Stimulated activated CD8-positive, alpha-beta memory T cell treated with anti-CD3 and anti-CD28 coated beads, Interleukin-4, amount 100 ng/mL, for 48 hours (primary cell): ENCODE data around the gene DPEP2NB.
"Not testable (repeated sequence)": the region's sequence is repeated elsewhere in the genome, so short reads cannot be mapped to it uniquely, and the experiment has no call there.

Experiments used
- DNase-seq: peaks from one replicate; pipeline ENCODE4 v3.0.0-alpha.2; 2020

The DPEP2NB gene

GRCh38 chr16:67979955-67980678 lies 35.6 kb downstream of the DPEP2NB start, which contains the start of gene DPEP3:
Gene DPEP3, minus strand, starts transcription at chr16:67980499. Its CDS starts 119 bp downstream, at chr16:67980380.
- DNase-seq, result no peak

GRCh38 chr16:67977469-67978227 lies 38.1 kb downstream of the DPEP2NB start:
- DNase-seq, result no peak

GRCh38 chr16:67977005-67977404 lies 38.7 kb downstream of the DPEP2NB start:
- DNase-seq, result no peak

- DNase-seq, result no peak
Observed at GRCh38 chr16:67976205-67976604, 39.5 kb downstream of the DPEP2NB start.

- DNase-seq, result no peak
Observed at GRCh38 chr16:67975321-67976105, 40.2 kb downstream of the DPEP2NB start.

GRCh38 chr16:67972285-67972684 lies 43.4 kb downstream of the DPEP2NB start:
- not testable (repeated sequence) for DNase-seq

DNA sequence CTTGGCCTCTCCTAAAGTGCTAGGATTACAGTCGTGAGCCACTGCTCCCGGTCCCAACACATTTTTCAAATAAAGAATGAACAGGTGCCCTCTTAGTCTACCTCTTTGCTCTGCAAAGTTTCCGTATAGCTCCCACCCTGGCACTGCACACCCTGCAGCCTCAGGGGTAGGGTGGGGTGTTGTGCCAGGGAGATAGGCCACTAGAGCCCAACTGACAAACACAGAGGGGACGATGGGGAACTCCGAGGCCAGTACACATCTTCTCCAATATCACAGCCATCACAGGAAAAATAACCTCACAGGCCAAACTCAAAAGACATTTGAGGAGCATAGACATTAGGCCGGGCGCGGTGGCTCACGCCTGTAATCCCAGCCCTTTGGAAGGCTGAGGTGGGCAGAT lies 44.6 kb downstream of the DPEP2NB start:
- no peak for DNase-seq

DNA sequence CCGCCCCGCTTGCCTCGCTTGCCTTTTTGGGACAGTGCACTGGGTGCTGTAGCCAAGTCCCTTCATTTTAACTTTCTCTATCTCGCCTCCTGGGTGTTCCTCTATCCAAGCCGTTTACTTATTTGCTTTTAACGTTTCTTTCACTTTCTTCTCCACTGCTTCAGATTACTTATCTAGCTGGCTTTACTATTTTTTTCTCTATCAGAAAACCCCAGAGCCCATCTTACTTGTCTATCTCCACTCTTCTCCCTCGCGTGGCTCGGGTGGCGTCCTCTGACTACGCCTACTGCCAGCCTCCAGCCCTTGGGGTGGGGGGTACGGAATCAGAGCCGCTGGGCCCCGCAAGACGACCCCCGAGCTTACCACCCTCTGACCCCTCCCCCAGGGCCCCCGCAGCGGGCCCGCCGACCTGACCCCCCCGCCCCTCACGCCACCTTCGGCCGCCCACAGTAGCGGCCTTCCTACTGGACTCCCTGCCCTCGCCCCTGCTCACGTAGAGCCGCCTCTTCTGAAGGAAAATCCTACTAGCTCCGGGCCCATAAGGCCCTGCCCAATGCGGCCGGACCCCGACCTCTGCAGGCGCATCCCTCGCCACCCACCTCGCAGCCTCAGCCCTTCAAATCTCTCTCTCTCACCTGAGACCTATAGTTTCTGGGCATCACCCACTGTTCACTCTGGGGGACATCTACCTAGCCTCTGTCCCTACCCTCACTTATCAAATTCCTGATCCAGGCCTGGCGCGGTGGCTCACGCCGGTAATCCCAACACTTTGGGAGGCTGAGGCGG lies 46.3 kb downstream of the DPEP2NB start:
- DNase-seq, result no peak

GRCh38 chr16:67968400-67969253 lies 47.1 kb downstream of the DPEP2NB start, which contains the start of gene SLC12A4:
Gene SLC12A4, minus strand, starts transcription at chr16:67968637. Its CDS starts 84 bp downstream, at chr16:67968553.
- peak; percentile 94 for DNase-seq

GRCh38 chr16:67967958-67968399 lies 47.7 kb downstream of the DPEP2NB start:
- DNase-seq, result peak; percentile 57

GRCh38 chr16:67967183-67967957 lies 48.3 kb downstream of the DPEP2NB start:
- DNase-seq, result peak; percentile 51

DNA sequence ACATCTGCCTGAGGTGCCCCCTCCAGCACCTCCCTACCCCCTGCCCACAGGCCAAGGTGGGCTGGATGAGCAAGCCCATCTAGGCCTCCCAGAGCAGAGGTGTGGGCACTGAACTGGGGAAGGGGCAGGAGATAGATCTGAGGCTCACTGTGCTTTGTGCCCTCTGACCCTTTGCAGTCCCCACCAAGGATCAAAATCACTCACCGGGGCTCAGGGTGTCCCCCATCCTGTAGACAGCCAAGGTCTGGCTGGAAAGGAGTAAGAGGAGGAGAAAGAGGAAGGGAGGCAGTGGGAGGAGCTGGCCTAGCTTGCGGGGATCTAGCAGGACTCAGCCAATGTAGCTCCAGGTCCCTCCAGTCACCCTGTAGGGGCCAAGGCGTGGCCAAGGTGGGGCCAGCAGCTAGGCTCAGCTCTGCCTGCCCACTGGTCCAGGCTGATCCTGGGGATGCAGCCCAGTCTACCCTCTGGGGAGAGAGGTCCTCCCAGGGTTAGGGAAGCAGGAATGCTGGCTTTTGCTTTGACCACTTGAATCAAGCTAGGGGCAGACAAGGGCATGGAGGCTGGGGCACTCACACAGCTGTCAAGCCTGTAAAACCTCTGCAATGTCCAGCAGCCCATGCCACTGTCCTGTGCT lies 49.0 kb downstream of the DPEP2NB start:
- no peak for DNase-seq

DNA sequence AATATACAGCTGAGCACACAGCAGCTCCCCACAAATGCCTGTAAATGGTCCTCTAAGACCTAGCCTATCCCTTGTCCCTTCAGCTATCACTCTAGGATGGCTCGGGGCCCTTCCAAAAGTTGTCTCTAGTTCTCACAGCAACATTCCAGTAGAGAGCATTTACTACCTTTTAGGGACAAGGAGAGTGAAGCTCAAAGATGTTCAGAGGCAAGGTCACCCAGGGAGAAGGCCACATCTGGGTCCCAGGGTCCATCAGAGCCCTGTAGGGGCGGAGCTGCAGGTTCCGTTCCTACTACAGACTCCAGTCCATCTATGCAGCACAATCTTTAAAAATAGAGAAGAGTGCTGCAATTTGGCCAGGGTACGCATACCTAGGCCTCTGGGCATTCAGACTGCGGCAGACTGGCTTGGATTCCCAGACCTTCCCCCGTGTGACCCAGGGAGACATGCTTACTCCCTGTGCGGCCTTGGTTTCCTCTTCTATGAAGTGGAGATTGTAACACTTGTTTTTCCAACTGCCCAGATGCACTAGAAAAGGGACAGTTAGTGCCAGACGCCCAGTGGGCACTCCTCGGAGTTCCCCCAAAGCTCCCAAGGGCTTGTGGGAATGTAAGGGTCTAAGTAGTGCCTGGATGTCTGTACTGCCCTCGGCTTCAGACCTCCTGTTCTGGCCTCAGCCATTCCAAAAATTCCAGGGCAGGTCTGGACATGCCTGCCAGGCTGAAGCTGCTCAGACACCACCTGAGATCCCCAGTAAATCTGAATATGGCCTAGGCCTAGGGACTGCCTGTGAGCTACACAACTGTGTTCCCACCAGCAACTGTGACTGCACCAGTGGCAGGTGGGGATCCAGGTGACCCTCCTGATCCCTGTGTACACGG lies 49.8 kb downstream of the DPEP2NB start:
- no peak for DNase-seq

GRCh38 chr16:67964477-67965131 lies 51.1 kb downstream of the DPEP2NB start:
- no peak for DNase-seq

DNA sequence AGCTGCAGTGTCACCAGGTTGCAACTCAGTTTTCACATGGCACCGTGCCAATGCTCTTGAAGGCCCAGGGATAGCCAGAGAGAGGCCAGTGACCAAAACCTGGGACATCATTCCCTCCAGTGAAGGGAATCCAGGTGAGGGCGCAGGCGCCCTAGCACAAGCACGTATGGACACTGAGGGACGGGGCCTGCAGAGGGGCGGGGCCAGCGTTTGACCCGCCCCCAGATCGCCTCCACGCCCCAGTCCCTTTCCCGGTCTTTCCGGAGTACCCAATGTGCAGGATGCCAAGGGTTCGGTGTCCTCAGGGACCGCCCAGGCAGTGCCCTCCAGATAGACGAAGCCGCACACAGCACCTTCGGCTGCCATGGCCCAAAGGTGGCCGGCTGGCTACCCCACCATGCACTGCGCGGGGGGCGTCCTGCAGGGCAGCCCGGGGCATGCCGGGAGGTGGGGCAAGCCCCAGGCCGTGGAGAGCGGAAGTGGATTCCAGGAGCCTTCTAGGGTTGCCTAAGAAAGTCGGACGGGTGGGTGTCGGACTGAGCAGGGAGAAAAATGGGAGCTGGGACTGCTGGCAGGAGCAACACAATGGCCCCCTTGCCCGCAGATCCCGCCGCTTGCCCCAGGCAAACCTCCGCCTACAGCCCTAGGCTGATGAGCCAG lies 51.9 kb downstream of the DPEP2NB start:
- no peak for DNase-seq
